ENCODE results near the gene KIAA0513.
"Not testable (repeated sequence)": the region's sequence is repeated elsewhere in the genome, so short reads cannot be mapped to it uniquely, and the experiment has no call there.

KIAA0513 gene

DNA sequence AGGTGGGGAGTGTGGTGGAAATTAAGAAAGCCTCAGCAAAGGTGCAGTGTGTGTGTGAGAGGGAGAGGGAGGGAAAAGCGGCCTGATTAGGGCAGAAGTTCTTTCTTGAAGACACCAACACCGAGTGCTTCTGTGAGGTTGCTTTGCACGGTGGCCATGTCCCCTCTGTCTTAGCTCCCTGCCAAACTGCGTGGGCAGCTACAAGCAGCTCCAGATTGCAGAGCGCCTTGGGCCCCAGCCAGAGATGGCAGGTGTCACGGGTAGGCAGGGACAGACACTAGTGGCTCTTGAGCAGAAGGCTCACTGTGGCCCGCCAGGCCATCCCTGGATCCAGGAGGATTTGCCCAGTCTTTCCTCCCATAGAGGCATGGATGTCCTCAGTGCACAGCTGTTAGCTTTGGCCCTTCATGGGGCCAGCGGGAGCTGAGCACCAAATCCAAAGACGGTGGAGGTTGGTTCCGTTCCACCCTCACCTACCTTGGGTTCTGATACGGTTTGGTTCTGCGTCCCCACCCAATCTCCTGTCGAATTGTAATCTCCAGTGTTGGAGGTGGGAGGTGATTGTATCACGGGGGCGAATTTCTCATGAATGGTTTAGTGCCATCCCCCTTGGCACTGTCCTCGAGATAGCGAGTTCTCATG is 21.4 kb downstream of the KIAA0513 start:
- H3K4me3 ChIP-seq (ENCODE audit: low read depth, low read length) = no peak overlapping the region
- no peak for DNase-seq (ENCODE audit: low read depth)
- TF ChIP-seq, protein P1, sequence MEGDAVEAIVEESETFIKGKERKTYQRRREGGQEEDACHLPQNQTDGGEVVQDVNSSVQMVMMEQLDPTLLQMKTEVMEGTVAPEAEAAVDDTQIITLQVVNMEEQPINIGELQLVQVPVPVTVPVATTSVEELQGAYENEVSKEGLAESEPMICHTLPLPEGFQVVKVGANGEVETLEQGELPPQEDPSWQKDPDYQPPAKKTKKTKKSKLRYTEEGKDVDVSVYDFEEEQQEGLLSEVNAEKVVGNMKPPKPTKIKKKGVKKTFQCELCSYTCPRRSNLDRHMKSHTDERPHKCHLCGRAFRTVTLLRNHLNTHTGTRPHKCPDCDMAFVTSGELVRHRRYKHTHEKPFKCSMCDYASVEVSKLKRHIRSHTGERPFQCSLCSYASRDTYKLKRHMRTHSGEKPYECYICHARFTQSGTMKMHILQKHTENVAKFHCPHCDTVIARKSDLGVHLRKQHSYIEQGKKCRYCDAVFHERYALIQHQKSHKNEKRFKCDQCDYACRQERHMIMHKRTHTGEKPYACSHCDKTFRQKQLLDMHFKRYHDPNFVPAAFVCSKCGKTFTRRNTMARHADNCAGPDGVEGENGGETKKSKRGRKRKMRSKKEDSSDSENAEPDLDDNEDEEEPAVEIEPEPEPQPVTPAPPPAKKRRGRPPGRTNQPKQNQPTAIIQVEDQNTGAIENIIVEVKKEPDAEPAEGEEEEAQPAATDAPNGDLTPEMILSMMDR (conservative IDR thresholded peaks at IDR 0.05; ENCODE audit: low read depth, low read length) = no peak

GRCh38 chr16:85049706-85050305 is 22.2 kb downstream of the KIAA0513 start:
- DNase-seq (ENCODE audit: low read depth) = no peak
- TF ChIP-seq, protein P1 (conservative IDR thresholded peaks at IDR 0.05; ENCODE audit: low read depth, low read length) = no peak
- no peak overlapping the region for H3K4me3 ChIP-seq (ENCODE audit: low read depth, low read length)

DNA sequence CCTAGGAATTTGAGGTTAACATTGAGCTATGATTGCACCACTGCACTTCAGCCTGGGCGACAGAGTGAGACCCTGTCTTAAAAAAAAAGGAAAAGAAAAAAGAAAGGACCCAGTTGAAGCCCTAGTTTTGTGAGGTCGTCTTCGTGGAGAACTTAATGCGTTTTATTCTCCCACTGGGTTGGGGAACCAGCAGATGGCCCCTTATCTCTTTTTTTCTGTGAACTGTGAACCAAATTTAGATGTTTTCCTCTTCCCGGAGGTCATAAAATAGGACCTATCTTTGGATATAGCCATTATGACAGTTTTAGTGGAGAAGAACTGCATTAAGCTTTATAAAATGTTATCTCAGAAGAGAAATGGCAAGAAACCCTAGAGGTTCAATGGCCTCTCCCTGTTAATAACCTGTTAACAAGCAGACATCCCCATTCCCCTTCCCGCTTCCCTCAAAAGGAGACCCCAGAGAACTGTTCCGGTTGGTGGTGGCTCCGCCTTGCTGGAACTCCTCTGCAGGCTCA is 23.5 kb downstream of the KIAA0513 start:
- DNase-seq (ENCODE audit: low read depth) = no peak
- TF ChIP-seq, protein P1 (conservative IDR thresholded peaks at IDR 0.05; ENCODE audit: low read depth, low read length) = no peak
- H3K4me3 ChIP-seq (ENCODE audit: low read depth, low read length) = no peak overlapping the region

GRCh38 chr16:85051683-85052082 is 24.1 kb downstream of the KIAA0513 start:
- no peak for DNase-seq (ENCODE audit: low read depth)
- TF ChIP-seq, protein P1 (conservative IDR thresholded peaks at IDR 0.05; ENCODE audit: low read depth, low read length) = no peak
- H3K4me3 ChIP-seq (ENCODE audit: low read depth, low read length) = no peak overlapping the region

GRCh38 chr16:85052536-85052935 is 24.9 kb downstream of the KIAA0513 start:
- TF ChIP-seq, protein P1 (conservative IDR thresholded peaks at IDR 0.05; ENCODE audit: low read depth, low read length) = no peak
- peak; percentile 77 for DNase-seq (ENCODE audit: low read depth)
- no peak overlapping the region for H3K4me3 ChIP-seq (ENCODE audit: low read depth, low read length)

DNA sequence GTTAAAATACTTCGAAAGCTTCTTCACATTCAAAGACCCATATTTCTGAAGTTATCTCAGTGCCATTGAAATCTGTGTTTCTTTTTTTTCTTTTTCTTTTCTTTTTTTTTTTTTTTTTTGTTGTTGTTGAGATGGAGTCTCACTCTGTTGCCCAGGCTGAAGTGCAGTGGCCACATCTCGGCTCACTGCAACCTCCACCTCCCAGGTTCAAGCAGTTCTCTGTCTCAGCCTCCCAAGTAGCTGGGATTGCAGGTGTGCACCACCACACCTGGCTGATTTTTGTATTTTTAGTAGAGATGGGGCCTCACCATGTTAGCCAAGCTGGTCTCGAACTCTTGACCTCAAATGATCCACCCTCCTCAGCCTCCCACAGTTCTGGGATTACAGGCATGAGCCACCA is 26.7 kb downstream of the KIAA0513 start:
- not testable (repeated sequence) for H3K4me3 ChIP-seq (ENCODE audit: low read depth, low read length); DNase-seq (ENCODE audit: low read depth)

- DNase-seq (ENCODE audit: low read depth) = no peak
- TF ChIP-seq, protein P1 (conservative IDR thresholded peaks at IDR 0.05; ENCODE audit: low read depth, low read length) = no peak
- H3K4me3 ChIP-seq (ENCODE audit: low read depth, low read length) = peak overlapping the region; percentile 50
These were observed 27.4 kb downstream of the KIAA0513 start for GRCh38 chr16:85054948-85055492.

Measured in choroid plexus epithelial cell (primary cell).